Measurements from ENCODE around the gene KLHL3. TPM values are rescaled to one million over a fixed set of nuclear protein-coding genes. Genes with fewer than 3 reads are reported as not detected.

Gene KLHL3
- polyA plus RNA-seq, 1 of the 3 experiments (the other 2 are of a cell fraction): 3.8 TPM

- Histone ChIP-seq H3K36me3 (replicated peaks in 1 of 2; ENCODE audit: control insufficient read depth in 1 of 2, insufficient read depth in 2 of 2, low read length in 1 of 2) (peaks cover 0 to 4% of the 10 kb centered on the region in 2 experiments), H3F3A (replicated peaks; ENCODE audit: insufficient read depth) (peaks cover 4% of the 10 kb centered on the region), H3K9ac (peak overlapping the region; percentile 26; the same call in 1 of the 2 replicates), H3K27me3 (ENCODE audit: insufficient read depth) (no peaks in the 10 kb centered on the region), H3K27ac (ENCODE audit: low read depth in 2 of 2, low read length in 1 of 2) (peak overlapping the region; percentile 2 to 39), H3K9me3 (0 out of 2 replicates have a peak, but pooled peaks cover 4% of the 10 kb centered on the region), H4K20me1 (ENCODE audit: insufficient read depth) (no peaks in the 10 kb centered on the region), H2AFZ (ENCODE audit: low read depth) (peak overlapping the region; percentile 69), H3K4me1 (ENCODE audit: control insufficient read depth in 1 of 2, insufficient read depth in 2 of 2, low read depth in 1 of 2, low read length in 1 of 2) (peaks cover 0 to 14% of the 10 kb centered on the region in 2 experiments; a peak in 2 of 4 replicates), H3K9me2 (no peaks in the 10 kb centered on the region), H3K4me3 (ENCODE audit: low read depth in 2 of 2, low read length in 1 of 2) (peak overlapping the region; percentile 41 to 42), H3K4me2 (peak overlapping the region; percentile 69), H3K79me2 (ENCODE audit: insufficient read depth) (no peaks in the 10 kb centered on the region)
- 58% methylated on average over 14 of the region's 14 CpGs for WGBS (ENCODE audit: low lambda C conversion rate)
- ChIA-PET CTCF (interaction anchor here (0.6 to 22.5 kb wide), 15 partner anchors 9 to 334 kb away, joined by 3 to 407 read pairs (median 6); no protein-coding TSS in a partner anchor), POLR2A (interaction anchor here (1.0 kb wide), 1 partner anchor 75 kb away, joined by 3 read pairs; no protein-coding TSS in a partner anchor)
- TF ChIP-seq GABPA (IDR thresholded peaks at IDR 0.05; ENCODE audit: low read depth): no peak
- TF ChIP-seq TAF1 (IDR thresholded peaks at IDR 0.05; ENCODE audit: borderline replicate concordance, low read depth, low read length): no peak
- no peak for TF ChIP-seq ZBTB33 (IDR thresholded peaks at IDR 0.05; ENCODE audit: borderline replicate concordance, low read depth)
- no peak for TF ChIP-seq YY1 (IDR thresholded peaks at IDR 0.05; ENCODE audit: low read depth)
- TF ChIP-seq IRF3 (IDR thresholded peaks at IDR 0.05; ENCODE audit: low read depth, low read length): no peak
- TF ChIP-seq TCF12 (IDR thresholded peaks at IDR 0.05): no peak
- no peak for TF ChIP-seq NFIC (IDR thresholded peaks at IDR 0.05; ENCODE audit: borderline replicate concordance)
- no peak for TF ChIP-seq JUND (IDR thresholded peaks at IDR 0.05)
- no peak for TF ChIP-seq RFX5 (IDR thresholded peaks at IDR 0.05; ENCODE audit: low read length)
- TF ChIP-seq SMC3 (IDR thresholded peaks at IDR 0.05; ENCODE audit: low read depth, low read length): no peak
- TF ChIP-seq TEAD4 (IDR thresholded peaks at IDR 0.05; ENCODE audit: borderline replicate concordance, insufficient read depth): no peak
- TF ChIP-seq USF2 (IDR thresholded peaks at IDR 0.05; ENCODE audit: borderline replicate concordance, low read depth, low read length): no peak
- no peak for TF ChIP-seq CTCF (IDR thresholded peaks at IDR 0.05)
- TF ChIP-seq SIN3A (IDR thresholded peaks at IDR 0.05; ENCODE audit: borderline replicate concordance, low read depth, low read length): no peak
- no peak for TF ChIP-seq FOSL2 (IDR thresholded peaks at IDR 0.05; ENCODE audit: borderline replicate concordance, low read depth)
- TF ChIP-seq RCOR1 (IDR thresholded peaks at IDR 0.05; ENCODE audit: low read length): no peak
- peak; percentile 33 for DNase-seq
Measured at GRCh38 chr5:137734962-137735554, 831 bp downstream of the KLHL3 start.
